Mammary epithelial cell (primary cell): ENCODE results near the gene TTLL13.

Experiments used
- CTCF ChIP-seq, 2 donors: IDR thresholded peaks in 1 of 2; conservative IDR thresholded peaks in 1 of 2; 2 replicates each; pipeline ENCODE4 v1.5.1; 2011 to 2012; ENCODE audit warnings: inconsistent platforms in 2 of 2, low read length in 2 of 2, mild to moderate bottlenecking in 2 of 2, control low read depth in 1 of 2, low read depth in 1 of 2; ENCODE audit not compliant: insufficient read depth in 1 of 2; ENCODE audit errors: extremely low read depth in 1 of 2
- EZH2 ChIP-seq: IDR thresholded peaks from 2 replicates; pipeline ENCODE4 v1.6.1; 2012; ENCODE audit warnings: low read length, inconsistent platforms, borderline replicate concordance

GRCh38 chr15:90262426-90262825, 13.1 kb downstream of the TTLL13 start:
- TF ChIP-seq EZH2 (no peak), CTCF (conservative IDR thresholded peaks at IDR 0.05 in 1 of 2, IDR thresholded peaks at IDR 0.05 in 1 of 2; ENCODE audit: extremely low read depth in 1 of 2, insufficient read depth in 1 of 2, low read depth in 1 of 2, low read length in 2 of 2) (no peak)
